ENCODE results near the gene LRRC46.

- TF ChIP-seq CTCF (IDR thresholded peaks at IDR 0.05 in 8 of 11, conservative IDR thresholded peaks at IDR 0.05 in 3 of 11) (no peak), POLR2A (IDR thresholded peaks at IDR 0.05) (no peak), POLR2AphosphoS5 (IDR thresholded peaks at IDR 0.05) (no peak)
These were observed 45.8 kb upstream of the LRRC46 start for GRCh38 chr17:47785538-47786123.

Measured in spleen (tissue), 7 donors.